ENCODE data around the gene BMP8A.
"Not testable (repeated sequence)": the region's sequence is repeated elsewhere in the genome, so short reads cannot be mapped to it uniquely, and the experiment has no call there.

GRCh38 chr1:39519376-39519775 lies 27.9 kb downstream of the BMP8A start:
- TF ChIP-seq SUZ12 (IDR thresholded peaks at IDR 0.05; ENCODE audit: extremely low read depth, insufficient read depth, insufficient read length); YY1 (IDR thresholded peaks at IDR 0.05; ENCODE audit: insufficient read depth, insufficient read length): not testable (repeated sequence)
